ENCODE results near the gene HNF1A.
A peak's percentile ranks its signal among the peaks of the same experiment; 100 is the strongest.

Gene HNF1A

DNA sequence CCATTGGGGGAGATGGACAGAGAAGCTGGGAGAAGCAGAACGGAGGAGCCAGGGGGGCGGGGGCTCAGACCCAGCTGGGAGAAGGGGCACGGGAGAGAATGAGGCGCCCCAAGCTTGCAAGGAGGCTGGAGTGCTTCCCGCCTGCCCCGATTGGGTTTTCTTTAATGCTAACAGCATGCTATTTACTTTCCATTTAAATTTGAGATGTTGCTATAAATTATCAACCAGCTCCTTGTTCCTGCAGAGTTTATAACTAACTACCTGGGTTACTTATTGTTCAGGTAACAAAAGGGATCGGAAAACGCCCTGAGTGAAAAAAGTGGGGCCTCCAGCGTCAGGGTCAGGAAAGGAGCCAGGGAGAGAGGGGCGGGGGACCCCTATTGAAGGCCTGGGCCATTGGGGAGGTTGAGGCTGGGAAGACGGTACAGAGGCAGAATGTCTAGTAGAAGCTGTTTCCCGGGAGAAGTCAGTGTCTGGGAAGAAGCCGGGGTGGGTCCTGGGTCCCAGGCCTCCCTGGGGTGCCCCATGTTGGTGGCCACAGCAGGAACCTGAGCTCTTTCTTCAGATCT, 2.5 kb downstream of the HNF1A start:
- H3K27ac ChIP-seq: peak overlapping the region; percentile 93
- TF ChIP-seq CTCF (IDR thresholded peaks at IDR 0.05) (no peak), ZFX (IDR thresholded peaks at IDR 0.05; ENCODE audit: borderline replicate concordance) (no peak)

DNA sequence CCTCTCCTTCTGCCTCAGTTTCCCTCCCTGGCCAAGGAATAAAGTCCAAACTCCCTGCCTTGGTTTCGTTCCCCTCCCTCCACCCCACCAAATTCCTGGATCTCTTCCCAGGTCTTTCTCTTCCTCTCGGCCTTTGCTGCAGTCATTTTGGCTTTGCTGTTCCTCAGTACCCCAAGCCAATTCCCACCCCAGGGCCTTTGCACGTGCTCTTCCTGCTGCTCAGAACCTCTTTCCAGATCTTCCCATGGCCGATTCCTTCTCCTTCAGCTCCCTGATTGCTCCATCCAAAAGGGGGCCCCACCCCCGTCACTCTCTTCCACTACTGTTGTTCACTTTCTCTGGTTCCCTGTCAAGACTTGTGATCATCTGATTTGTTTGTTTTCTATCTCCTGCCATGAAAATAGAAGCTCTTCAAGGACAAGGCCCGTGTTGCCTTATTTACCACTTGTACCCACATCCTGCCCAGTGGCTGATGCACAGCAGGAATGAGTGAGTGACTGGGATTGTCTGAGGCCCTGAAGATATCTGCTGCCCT, 3.1 kb downstream of the HNF1A start:
- peak overlapping the region; percentile 93 for H3K27ac ChIP-seq
- no peak for TF ChIP-seq CTCF (IDR thresholded peaks at IDR 0.05)
- TF ChIP-seq ZFX (IDR thresholded peaks at IDR 0.05; ENCODE audit: borderline replicate concordance): no peak

DNA sequence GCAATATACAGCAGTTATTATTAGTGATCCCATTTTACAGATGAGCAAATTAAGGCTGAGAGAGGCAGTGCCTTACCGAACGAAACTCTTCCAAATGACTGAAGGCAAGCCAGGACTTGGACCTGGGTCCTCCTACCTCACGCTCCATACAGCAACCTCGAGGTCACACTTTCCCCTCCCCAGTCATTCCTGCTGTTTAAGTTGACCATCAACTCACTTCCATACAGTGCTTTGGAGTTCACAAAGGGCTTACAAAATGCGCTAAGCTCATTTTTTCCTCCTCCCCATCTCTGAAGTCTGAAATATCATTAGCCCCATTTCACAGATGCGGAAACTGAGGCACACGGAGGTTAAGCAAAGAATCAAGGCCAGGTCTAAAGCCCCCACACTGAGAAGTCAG, 4.3 kb downstream of the HNF1A start:
- TF ChIP-seq CTCF (IDR thresholded peaks at IDR 0.05) (no peak), ZFX (IDR thresholded peaks at IDR 0.05; ENCODE audit: borderline replicate concordance) (no peak)
- peak overlapping the region; percentile 93 for H3K27ac ChIP-seq

DNA sequence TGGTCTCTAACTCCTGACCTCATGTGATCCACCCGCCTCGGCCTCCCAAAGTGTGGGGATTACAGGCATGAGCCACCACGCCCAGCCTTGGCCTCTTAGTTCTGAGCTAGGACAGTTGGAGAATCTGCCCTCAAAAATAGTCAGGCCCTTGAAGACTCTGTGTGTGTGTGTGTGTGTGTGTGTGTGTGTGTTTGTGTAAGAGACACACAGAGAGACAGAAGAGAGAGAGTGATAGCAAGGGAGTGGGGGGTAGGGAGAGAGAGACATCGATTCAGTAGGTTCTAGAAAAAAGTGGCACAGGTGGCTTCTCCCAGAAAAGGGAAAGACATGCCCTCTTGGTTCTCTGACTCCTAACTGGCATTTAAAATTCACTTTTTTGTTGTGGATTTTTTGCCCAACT, 5.4 kb downstream of the HNF1A start:
- TF ChIP-seq CTCF (IDR thresholded peaks at IDR 0.05) (no peak), ZFX (IDR thresholded peaks at IDR 0.05; ENCODE audit: borderline replicate concordance) (no peak)
- H3K27ac ChIP-seq: peak overlapping the region; percentile 93

- no peak for TF ChIP-seq CTCF (IDR thresholded peaks at IDR 0.05)
- no peak for TF ChIP-seq ZFX (IDR thresholded peaks at IDR 0.05; ENCODE audit: borderline replicate concordance)
- peak overlapping the region; percentile 93 for H3K27ac ChIP-seq
These were observed 6.1 kb downstream of the HNF1A start for GRCh38 chr12:120984351-120984898.

DNA sequence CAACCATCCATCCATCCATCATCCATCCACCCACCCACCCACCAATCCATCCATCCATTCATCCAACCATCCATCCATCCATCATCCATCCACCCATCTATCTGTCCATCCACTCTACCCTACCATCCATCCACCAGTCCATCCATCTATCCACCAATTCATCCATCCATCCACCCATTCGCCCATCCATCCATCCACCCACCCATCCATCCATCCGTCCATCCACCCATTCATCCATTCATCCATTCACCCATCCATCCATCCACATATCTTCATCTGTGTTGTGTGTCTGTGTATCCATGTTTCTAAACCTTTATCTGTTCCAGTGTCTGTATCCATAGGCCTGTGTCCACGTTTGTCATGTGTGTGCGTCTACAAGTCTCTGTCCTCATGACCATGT, 9.9 kb downstream of the HNF1A start:
- H3K27ac ChIP-seq: no peak overlapping the region
- no peak for TF ChIP-seq CTCF (IDR thresholded peaks at IDR 0.05)
- TF ChIP-seq ZFX (IDR thresholded peaks at IDR 0.05; ENCODE audit: borderline replicate concordance): no peak

DNA sequence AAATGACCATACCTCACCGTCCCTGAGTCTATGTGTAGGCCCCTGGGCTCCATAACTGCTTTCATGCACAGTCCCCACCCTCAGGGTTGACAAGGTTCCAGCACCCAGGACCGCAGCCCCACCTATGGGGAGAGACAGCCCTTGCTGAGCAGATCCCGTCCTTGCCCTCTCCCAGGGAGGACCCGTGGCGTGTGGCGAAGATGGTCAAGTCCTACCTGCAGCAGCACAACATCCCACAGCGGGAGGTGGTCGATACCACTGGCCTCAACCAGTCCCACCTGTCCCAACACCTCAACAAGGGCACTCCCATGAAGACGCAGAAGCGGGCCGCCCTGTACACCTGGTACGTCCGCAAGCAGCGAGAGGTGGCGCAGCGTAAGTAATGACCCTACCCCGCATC, 10.3 kb downstream of the HNF1A start:
- no peak overlapping the region for H3K27ac ChIP-seq
- TF ChIP-seq ZFX (IDR thresholded peaks at IDR 0.05; ENCODE audit: borderline replicate concordance): no peak
- no peak for TF ChIP-seq CTCF (IDR thresholded peaks at IDR 0.05)

Measured in 22Rv1 (cell line).